HS-5 (cell line): Measurements from ENCODE around the gene HABP2.

ENCODE experiments used
- DNase-seq: peaks from one replicate; pipeline ENCODE4 v3.0.0-alpha.2; 2012; ENCODE audit warnings: low read depth

The HABP2 gene

DNA sequence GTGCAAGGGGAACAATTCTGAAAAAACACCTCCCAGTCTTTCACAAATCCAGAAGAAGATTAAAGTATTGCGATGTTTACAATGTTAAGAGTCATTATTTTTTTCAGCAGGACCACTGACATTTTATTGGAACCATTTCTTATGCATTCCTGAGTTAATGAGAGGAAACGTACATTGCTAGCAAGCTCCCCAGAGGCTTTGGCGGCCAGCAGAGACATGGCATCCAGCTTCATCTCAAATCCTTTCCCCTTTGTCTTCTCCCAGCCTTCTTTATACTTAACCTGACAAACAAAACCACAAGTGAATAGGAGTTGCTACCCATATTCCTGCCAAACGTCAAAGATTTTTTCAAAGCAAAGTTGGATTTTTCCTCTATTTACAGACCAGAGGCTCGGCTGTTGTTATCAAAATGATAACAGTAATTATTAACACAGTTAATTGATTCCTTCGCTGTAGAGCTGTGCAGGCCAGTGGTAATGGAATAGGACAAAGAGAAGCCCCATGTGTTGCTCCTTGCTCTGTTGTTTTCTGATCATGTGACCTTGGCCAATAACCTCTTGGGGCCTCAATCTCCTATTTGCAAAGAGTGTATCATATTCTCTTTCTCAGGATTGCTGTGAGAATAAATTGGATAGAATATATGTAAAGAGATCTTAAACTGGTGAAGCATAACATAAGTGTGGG, 79.0 kb downstream of the HABP2 start:
- no peak for DNase-seq
